ENCODE measurements around the gene MACIR. TPM values are rescaled to one million over a fixed set of nuclear protein-coding genes. Genes with fewer than 3 reads are reported as not detected.

The MACIR gene
- total and polyA plus RNA-seq, 2 of the 13 experiments (the other 11 are each of a cell fraction or from before 2014, with no cell fraction given) = 2.4 to 4.4 TPM

DNA sequence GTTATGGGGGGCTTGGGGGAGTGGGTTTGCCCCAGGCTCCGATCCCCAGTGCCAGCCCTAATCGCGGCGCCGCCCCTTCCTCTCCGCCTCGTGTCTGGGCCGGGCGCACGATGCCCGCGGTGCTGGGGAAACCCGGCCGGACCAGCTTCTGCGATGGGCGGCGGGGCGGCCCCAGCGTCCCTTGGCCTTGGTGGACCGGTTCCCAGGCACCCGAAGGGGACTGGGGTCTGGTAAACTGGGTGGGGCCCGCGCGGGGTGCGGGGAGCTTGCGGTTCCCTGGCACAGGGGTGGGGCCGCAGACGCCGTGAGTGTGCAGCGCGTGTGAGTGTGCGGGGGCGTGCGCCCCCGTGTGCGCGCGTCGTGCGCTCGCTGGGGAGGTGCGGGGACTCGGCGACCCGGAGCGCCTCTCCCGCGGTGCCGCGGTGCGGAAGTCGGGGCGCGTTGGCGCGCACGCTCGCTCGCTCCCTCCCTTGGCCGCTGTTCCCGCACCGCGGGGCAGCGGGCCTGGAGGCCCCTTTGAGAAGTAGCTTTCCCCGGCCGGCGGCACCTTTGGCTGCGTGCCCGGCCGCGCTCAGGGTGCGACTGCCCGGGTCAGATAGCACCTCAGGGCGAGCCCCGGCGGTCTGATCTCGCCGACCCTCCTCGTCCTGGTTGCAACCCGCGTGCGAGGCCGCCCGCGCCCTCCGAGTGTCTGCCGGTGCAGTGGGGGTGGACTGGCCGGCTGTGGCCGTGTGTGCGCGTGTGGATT, 568 bp downstream of the MACIR start (continued):
- TF ChIP-seq, protein P1, sequence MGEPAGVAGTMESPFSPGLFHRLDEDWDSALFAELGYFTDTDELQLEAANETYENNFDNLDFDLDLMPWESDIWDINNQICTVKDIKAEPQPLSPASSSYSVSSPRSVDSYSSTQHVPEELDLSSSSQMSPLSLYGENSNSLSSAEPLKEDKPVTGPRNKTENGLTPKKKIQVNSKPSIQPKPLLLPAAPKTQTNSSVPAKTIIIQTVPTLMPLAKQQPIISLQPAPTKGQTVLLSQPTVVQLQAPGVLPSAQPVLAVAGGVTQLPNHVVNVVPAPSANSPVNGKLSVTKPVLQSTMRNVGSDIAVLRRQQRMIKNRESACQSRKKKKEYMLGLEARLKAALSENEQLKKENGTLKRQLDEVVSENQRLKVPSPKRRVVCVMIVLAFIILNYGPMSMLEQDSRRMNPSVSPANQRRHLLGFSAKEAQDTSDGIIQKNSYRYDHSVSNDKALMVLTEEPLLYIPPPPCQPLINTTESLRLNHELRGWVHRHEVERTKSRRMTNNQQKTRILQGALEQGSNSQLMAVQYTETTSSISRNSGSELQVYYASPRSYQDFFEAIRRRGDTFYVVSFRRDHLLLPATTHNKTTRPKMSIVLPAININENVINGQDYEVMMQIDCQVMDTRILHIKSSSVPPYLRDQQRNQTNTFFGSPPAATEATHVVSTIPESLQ (CRISPR knock-in tag; conservative IDR thresholded peaks at IDR 0.05) = no peak
- TF ChIP-seq MIER3 (CRISPR knock-in tag; IDR thresholded peaks at IDR 0.05; ENCODE audit: borderline replicate concordance) (no peak), ELF1 (CRISPR knock-in tag; IDR thresholded peaks at IDR 0.05) (no peak), HOXA9 (CRISPR knock-in tag; IDR thresholded peaks at IDR 0.05; ENCODE audit: borderline replicate concordance) (no peak), ZBTB21 (CRISPR knock-in tag; IDR thresholded peaks at IDR 0.05) (no peak), ZNF780A (CRISPR knock-in tag; IDR thresholded peaks at IDR 0.05) (no peak), YEATS4 (CRISPR knock-in tag; IDR thresholded peaks at IDR 0.05; ENCODE audit: borderline replicate concordance) (peak; percentile 42; the same call in 1 of the 2 replicates), TRIM24 (CRISPR knock-in tag; IDR thresholded peaks at IDR 0.05) (no peak), ZNF160 (CRISPR knock-in tag; IDR thresholded peaks at IDR 0.05) (no peak), ZNF124 (CRISPR knock-in tag; IDR thresholded peaks at IDR 0.05) (0 out of 2 replicates have a peak, but pooled peaks have one; percentile 48), HDAC1 (CRISPR knock-in tag; IDR thresholded peaks at IDR 0.05) (peak; percentile 47; the same call in 1 of the 2 replicates), ZMYM2 (CRISPR knock-in tag; IDR thresholded peaks at IDR 0.05) (peak; percentile 77; the same call in 1 of the 2 replicates), MAFG (CRISPR knock-in tag; IDR thresholded peaks at IDR 0.05) (peak; percentile 18; the same call in 1 of the 2 replicates), ZNF558 (CRISPR knock-in tag; IDR thresholded peaks at IDR 0.05; ENCODE audit: borderline replicate concordance) (no peak; the same call in 1 of the 2 replicates)
- TF ChIP-seq, protein P2, sequence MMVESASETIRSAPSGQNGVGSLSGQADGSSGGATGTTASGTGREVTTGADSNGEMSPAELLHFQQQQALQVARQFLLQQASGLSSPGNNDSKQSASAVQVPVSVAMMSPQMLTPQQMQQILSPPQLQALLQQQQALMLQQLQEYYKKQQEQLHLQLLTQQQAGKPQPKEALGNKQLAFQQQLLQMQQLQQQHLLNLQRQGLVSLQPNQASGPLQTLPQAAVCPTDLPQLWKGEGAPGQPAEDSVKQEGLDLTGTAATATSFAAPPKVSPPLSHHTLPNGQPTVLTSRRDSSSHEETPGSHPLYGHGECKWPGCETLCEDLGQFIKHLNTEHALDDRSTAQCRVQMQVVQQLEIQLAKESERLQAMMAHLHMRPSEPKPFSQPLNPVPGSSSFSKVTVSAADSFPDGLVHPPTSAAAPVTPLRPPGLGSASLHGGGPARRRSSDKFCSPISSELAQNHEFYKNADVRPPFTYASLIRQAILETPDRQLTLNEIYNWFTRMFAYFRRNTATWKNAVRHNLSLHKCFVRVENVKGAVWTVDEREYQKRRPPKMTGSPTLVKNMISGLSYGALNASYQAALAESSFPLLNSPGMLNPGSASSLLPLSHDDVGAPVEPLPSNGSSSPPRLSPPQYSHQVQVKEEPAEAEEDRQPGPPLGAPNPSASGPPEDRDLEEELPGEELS (CRISPR knock-in tag; IDR thresholded peaks at IDR 0.05) = no peak
- TF ChIP-seq, protein P3, sequence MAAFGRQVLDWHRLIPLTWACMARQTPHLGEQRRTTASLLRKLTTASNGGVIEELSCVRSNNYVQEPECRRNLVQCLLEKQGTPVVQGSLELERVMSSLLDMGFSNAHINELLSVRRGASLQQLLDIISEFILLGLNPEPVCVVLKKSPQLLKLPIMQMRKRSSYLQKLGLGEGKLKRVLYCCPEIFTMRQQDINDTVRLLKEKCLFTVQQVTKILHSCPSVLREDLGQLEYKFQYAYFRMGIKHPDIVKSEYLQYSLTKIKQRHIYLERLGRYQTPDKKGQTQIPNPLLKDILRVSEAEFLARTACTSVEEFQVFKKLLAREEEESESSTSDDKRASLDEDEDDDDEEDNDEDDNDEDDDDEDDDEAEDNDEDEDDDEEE (CRISPR knock-in tag; IDR thresholded peaks at IDR 0.05) = no peak
- TF ChIP-seq, protein P4, sequence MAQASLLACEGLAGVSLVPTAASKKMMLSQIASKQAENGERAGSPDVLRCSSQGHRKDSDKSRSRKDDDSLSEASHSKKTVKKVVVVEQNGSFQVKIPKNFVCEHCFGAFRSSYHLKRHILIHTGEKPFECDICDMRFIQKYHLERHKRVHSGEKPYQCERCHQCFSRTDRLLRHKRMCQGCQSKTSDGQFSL (CRISPR knock-in tag; IDR thresholded peaks at IDR 0.05) = no peak
- TF ChIP-seq, protein P5, sequence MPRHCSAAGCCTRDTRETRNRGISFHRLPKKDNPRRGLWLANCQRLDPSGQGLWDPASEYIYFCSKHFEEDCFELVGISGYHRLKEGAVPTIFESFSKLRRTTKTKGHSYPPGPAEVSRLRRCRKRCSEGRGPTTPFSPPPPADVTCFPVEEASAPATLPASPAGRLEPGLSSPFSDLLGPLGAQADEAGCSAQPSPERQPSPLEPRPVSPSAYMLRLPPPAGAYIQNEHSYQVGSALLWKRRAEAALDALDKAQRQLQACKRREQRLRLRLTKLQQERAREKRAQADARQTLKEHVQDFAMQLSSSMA (CRISPR knock-in tag; IDR thresholded peaks at IDR 0.05) = no peak
- TF ChIP-seq, protein P6, sequence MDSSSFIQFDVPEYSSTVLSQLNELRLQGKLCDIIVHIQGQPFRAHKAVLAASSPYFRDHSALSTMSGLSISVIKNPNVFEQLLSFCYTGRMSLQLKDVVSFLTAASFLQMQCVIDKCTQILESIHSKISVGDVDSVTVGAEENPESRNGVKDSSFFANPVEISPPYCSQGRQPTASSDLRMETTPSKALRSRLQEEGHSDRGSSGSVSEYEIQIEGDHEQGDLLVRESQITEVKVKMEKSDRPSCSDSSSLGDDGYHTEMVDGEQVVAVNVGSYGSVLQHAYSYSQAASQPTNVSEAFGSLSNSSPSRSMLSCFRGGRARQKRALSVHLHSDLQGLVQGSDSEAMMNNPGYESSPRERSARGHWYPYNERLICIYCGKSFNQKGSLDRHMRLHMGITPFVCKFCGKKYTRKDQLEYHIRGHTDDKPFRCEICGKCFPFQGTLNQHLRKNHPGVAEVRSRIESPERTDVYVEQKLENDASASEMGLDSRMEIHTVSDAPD (CRISPR knock-in tag; IDR thresholded peaks at IDR 0.05) = no peak
- TF ChIP-seq, protein P7, sequence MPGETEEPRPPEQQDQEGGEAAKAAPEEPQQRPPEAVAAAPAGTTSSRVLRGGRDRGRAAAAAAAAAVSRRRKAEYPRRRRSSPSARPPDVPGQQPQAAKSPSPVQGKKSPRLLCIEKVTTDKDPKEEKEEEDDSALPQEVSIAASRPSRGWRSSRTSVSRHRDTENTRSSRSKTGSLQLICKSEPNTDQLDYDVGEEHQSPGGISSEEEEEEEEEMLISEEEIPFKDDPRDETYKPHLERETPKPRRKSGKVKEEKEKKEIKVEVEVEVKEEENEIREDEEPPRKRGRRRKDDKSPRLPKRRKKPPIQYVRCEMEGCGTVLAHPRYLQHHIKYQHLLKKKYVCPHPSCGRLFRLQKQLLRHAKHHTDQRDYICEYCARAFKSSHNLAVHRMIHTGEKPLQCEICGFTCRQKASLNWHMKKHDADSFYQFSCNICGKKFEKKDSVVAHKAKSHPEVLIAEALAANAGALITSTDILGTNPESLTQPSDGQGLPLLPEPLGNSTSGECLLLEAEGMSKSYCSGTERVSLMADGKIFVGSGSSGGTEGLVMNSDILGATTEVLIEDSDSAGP (CRISPR knock-in tag; IDR thresholded peaks at IDR 0.05; ENCODE audit: borderline replicate concordance) = peak; percentile 30; the same call in 1 of the 2 replicates

Measured in HepG2 (cell line).